ENCODE results near the gene CCDC88B. TPM values are rescaled to one million over a fixed set of nuclear protein-coding genes. Genes with fewer than 3 reads are reported as not detected.
"Not testable (repeated sequence)": the region's sequence is repeated elsewhere in the genome, so short reads cannot be mapped to it uniquely, and the experiment has no call there.

CCDC88B gene
- total and polyA plus RNA-seq, 4 donors, result 3.5 to 4.9 (median 4.0) TPM

DNA sequence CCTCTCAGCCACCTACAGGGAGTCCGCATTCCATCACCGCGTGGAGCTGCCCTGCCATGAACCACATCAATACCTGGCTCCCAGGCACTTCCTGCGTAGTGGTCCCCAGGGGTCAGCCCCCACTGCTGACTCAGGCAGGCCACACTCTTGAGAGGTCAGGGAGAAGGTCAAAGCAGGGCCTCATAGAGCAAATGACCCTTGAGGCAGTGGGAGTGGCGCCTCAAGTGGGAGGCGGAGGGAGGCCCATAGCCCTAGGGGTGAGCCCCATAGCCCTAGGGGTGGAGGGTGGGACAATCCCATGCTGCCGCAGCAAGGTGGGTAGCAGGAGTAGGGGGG, 17.1 kb upstream of the CCDC88B start:
- no peak for DNase-seq (ENCODE audit: low spot score)
- Histone ChIP-seq H3K9ac (ENCODE audit: low read depth in 1 of 2, low read length in 2 of 2) (no peak overlapping the region), H3K36me3 (ENCODE audit: control insufficient read depth in 4 of 4, insufficient read depth in 3 of 4, low read depth in 1 of 4, low read length in 3 of 4) (peaks cover 0 to 18% (median 3%) of the 10 kb centered on the region in 4 donors), H3K27ac (ENCODE audit: low read depth in 1 of 2, low read length in 2 of 2) (no peak overlapping the region), H3K4me3 (ENCODE audit: low read depth in 1 of 3, low read length in 3 of 3) (no peak overlapping the region), H3K4me1 (ENCODE audit: control insufficient read depth in 4 of 4, insufficient read depth in 4 of 4, low read length in 3 of 4) (peaks cover 5 to 7% (median 6%) of the 10 kb centered on the region in 4 donors), H3K27me3 (ENCODE audit: control insufficient read depth in 4 of 4, insufficient read depth in 4 of 4, low read length in 3 of 4) (no peaks in the 10 kb centered on the region), H3K9me3 (ENCODE audit: control insufficient read depth in 4 of 4, low read length in 3 of 4) (no peaks in the 10 kb centered on the region)
- TF ChIP-seq NR2F2 (IDR thresholded peaks at IDR 0.05) (no peak), JUND (IDR thresholded peaks at IDR 0.05) (no peak)
- TF ChIP-seq, protein P1, sequence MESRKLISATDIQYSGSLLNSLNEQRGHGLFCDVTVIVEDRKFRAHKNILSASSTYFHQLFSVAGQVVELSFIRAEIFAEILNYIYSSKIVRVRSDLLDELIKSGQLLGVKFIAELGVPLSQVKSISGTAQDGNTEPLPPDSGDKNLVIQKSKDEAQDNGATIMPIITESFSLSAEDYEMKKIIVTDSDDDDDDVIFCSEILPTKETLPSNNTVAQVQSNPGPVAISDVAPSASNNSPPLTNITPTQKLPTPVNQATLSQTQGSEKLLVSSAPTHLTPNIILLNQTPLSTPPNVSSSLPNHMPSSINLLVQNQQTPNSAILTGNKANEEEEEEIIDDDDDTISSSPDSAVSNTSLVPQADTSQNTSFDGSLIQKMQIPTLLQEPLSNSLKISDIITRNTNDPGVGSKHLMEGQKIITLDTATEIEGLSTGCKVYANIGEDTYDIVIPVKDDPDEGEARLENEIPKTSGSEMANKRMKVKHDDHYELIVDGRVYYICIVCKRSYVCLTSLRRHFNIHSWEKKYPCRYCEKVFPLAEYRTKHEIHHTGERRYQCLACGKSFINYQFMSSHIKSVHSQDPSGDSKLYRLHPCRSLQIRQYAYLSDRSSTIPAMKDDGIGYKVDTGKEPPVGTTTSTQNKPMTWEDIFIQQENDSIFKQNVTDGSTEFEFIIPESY (IDR thresholded peaks at IDR 0.05), result no peak
- WGBS, result 89% methylated on average over 7 of the region's 7 CpGs

DNA sequence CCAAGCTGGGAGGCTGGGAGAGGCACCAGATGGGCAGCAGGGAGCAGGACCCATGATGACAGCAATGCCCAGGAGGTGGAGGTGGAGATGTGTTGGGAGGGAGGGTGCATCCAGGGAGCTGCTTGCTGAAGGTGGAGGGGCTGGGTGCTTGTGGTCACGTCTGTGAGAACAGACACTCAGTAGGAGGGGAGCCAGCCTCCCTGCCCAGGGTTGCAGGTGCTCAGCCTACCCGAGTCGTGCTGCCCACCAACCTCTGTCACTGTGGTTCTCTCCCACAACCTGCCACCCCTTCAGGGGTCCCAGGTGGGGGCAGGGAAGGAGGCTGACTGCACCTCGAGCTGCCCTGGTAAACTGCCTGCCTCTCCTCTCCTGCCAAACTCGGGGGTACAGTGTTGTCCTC, 16.6 kb upstream of the CCDC88B start:
- H3K27me3 ChIP-seq (ENCODE audit: control insufficient read depth in 4 of 4, insufficient read depth in 4 of 4, low read length in 3 of 4), result no peaks in the 10 kb centered on the region
- 77% methylated on average over 5 of the region's 5 CpGs for WGBS
- no peak overlapping the region for H3K27ac ChIP-seq (ENCODE audit: low read depth in 1 of 2, low read length in 2 of 2)

DNA sequence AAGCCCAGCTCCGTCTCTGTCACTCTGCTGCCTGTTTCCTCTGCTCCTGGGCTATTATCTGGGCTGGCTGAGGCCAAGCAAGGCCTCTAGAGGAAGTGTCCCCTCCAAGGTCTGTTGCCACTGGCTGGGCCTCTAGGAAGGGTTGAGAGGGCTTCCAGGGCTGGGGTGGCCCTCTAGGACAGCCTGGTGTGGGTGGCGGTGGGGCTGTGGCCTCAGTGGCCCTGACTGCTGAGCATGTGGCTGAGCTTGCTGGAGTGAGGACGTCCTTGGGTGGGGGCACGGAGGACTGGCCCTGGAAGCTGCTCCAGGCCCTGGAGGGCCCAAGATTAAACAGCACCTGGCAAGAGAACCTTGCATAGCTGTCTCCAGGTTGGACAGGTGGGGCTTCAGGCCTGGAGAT, 16.0 kb upstream of the CCDC88B start:
- not testable (repeated sequence) for H3K4me1 ChIP-seq (ENCODE audit: control insufficient read depth in 4 of 4, insufficient read depth in 4 of 4, low read length in 3 of 4)

More for the DNA sequence above, 16.6 kb upstream of the CCDC88B start:
- no peak for DNase-seq (ENCODE audit: low spot score)
- Histone ChIP-seq H3K4me1 (ENCODE audit: control insufficient read depth in 4 of 4, insufficient read depth in 4 of 4, low read length in 3 of 4) (peaks cover 5 to 7% (median 6%) of the 10 kb centered on the region in 4 donors), H3K36me3 (ENCODE audit: control insufficient read depth in 4 of 4, insufficient read depth in 3 of 4, low read depth in 1 of 4, low read length in 3 of 4) (peaks cover 0 to 18% (median 3%) of the 10 kb centered on the region in 4 donors), H3K4me3 (ENCODE audit: low read depth in 1 of 3, low read length in 3 of 3) (no peak overlapping the region), H3K9me3 (ENCODE audit: control insufficient read depth in 4 of 4, low read length in 3 of 4) (no peaks in the 10 kb centered on the region), H3K9ac (ENCODE audit: low read depth in 1 of 2, low read length in 2 of 2) (no peak overlapping the region)
- TF ChIP-seq, protein P2, sequence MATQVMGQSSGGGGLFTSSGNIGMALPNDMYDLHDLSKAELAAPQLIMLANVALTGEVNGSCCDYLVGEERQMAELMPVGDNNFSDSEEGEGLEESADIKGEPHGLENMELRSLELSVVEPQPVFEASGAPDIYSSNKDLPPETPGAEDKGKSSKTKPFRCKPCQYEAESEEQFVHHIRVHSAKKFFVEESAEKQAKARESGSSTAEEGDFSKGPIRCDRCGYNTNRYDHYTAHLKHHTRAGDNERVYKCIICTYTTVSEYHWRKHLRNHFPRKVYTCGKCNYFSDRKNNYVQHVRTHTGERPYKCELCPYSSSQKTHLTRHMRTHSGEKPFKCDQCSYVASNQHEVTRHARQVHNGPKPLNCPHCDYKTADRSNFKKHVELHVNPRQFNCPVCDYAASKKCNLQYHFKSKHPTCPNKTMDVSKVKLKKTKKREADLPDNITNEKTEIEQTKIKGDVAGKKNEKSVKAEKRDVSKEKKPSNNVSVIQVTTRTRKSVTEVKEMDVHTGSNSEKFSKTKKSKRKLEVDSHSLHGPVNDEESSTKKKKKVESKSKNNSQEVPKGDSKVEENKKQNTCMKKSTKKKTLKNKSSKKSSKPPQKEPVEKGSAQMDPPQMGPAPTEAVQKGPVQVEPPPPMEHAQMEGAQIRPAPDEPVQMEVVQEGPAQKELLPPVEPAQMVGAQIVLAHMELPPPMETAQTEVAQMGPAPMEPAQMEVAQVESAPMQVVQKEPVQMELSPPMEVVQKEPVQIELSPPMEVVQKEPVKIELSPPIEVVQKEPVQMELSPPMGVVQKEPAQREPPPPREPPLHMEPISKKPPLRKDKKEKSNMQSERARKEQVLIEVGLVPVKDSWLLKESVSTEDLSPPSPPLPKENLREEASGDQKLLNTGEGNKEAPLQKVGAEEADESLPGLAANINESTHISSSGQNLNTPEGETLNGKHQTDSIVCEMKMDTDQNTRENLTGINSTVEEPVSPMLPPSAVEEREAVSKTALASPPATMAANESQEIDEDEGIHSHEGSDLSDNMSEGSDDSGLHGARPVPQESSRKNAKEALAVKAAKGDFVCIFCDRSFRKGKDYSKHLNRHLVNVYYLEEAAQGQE (IDR thresholded peaks at IDR 0.05), result no peak
- no peak for TF ChIP-seq HNF4A (conservative IDR thresholded peaks at IDR 0.05)
- TF ChIP-seq FOXA1 (IDR thresholded peaks at IDR 0.05), result no peak
- no peak for TF ChIP-seq SP1 (IDR thresholded peaks at IDR 0.05)
- no peak for TF ChIP-seq FOXA2 (IDR thresholded peaks at IDR 0.05)

More for the DNA sequence above, 16.0 kb upstream of the CCDC88B start:
- not testable (repeated sequence) for H3K4me3 ChIP-seq (ENCODE audit: low read depth in 1 of 3, low read length in 3 of 3); H3K9ac ChIP-seq (ENCODE audit: low read depth in 1 of 2, low read length in 2 of 2); H3K27me3 ChIP-seq (ENCODE audit: control insufficient read depth in 4 of 4, insufficient read depth in 4 of 4, low read length in 3 of 4); DNase-seq (ENCODE audit: low spot score); H3K27ac ChIP-seq (ENCODE audit: low read depth in 1 of 2, low read length in 2 of 2); H3K9me3 ChIP-seq (ENCODE audit: control insufficient read depth in 4 of 4, low read length in 3 of 4)
- H3K36me3 ChIP-seq (ENCODE audit: control insufficient read depth in 4 of 4, insufficient read depth in 3 of 4, low read depth in 1 of 4, low read length in 3 of 4), result peaks cover 0 to 18% (median 3%) of the 10 kb centered on the region in 4 donors
- WGBS, result 86% methylated on average over 4 of the region's 4 CpGs

Measured in liver (tissue), 9 donors.